ENCODE data around the gene DCUN1D2.

DNA sequence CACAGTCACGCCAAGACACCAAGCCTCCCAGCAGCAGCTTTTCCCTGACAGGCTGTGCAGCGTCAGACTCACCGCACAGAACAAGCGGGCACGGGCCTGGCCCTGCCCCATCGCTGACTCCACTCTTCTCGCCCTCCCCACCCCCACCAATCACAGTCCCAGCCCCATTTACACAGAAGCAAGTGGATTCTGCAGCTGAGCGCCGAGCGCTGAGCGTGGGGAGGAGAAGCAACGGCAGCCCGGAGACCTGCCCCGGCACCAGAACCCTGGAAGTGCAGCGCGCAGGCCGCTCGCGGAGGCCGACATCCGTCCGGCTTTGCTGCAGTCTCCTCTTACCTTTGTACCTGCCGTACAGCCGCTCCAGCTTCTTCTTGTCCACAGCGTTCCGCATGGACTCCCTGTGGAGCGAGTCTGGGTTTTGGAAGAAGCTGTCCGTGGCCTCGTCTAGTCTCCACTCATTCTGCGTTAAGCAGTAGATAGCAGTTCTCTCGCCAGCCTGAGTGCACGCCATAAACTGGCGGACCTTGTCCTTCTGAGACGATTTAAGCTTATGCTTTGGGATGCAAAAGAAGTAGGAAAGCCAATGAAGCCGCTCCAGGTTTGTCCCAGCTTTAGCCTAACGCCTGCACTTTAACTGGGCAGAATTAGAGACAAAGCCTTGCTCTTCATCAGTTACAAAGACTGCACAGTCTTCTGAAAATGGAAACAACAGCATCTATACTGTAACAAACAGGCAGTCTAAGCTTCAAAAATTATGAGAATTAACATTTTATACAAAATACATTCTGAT lies 6.8 kb downstream of the DCUN1D2 start:
- TF ChIP-seq, protein P1, sequence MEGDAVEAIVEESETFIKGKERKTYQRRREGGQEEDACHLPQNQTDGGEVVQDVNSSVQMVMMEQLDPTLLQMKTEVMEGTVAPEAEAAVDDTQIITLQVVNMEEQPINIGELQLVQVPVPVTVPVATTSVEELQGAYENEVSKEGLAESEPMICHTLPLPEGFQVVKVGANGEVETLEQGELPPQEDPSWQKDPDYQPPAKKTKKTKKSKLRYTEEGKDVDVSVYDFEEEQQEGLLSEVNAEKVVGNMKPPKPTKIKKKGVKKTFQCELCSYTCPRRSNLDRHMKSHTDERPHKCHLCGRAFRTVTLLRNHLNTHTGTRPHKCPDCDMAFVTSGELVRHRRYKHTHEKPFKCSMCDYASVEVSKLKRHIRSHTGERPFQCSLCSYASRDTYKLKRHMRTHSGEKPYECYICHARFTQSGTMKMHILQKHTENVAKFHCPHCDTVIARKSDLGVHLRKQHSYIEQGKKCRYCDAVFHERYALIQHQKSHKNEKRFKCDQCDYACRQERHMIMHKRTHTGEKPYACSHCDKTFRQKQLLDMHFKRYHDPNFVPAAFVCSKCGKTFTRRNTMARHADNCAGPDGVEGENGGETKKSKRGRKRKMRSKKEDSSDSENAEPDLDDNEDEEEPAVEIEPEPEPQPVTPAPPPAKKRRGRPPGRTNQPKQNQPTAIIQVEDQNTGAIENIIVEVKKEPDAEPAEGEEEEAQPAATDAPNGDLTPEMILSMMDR (IDR thresholded peaks at IDR 0.05; ENCODE audit: low read length), result no peak
- no peak for TF ChIP-seq EZH2 (optimal IDR thresholded peaks at IDR 0.05; ENCODE audit: low read depth, low read length)
